GM19025 (cell line): ENCODE measurements around the gene KRT27.
"Not testable (repeated sequence)": the region's sequence is repeated elsewhere in the genome, so short reads cannot be mapped to it uniquely, and the experiment has no call there.

Experiments used
- ATAC-seq: cut with Tn5 transposase; IDR thresholded peaks from one replicate; pipeline ENCODE4 v1.9.1; 2021; ENCODE audit warnings: mild to moderate bottlenecking, low read depth, moderate library complexity; ENCODE audit not compliant: unreplicated experiment

Gene KRT27

GRCh38 chr17:40763752-40764151 is 18.6 kb downstream of the KRT27 start:
- no peak for ATAC-seq

DNA sequence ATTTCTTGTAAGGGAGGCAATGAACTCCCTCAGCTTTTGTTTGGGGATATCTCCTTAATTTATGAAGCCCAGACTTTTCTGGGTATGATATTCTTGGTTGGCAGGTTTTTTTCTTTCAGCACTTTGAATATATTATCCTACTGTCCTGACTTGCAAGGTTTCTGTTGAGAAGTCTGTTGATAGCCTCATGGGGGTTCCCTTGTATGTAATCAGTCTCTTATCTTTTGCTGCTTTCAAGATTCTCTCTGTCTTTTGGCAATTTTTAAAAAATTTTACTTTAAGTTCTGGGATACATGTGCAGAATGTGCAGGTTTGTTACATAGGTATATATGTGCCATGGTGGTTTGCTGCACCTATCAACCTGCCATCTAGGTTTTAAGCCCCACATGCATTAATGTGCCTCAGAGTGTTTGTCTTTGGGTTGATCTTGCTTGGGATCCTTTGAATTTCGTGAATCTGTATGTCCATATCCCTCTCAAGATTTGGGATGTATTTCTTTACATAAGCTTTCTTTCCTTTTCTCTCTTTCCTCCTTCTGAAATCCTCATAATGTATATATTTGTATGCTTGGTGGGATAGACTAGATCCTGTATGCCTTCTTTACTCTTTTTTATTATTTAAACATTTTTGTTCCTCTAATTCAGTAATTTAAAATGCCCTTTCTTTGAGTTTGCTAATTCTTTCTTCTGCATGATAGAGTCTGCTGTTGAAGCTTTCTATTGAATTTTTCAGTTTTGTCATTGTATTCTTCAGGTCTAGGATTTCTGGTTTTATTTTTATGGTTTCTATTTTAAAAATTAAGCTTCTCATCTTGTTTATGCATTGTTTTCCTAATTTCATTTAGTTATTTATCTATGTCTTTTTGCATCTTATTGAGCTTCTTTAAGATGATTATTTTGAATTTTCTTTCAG is 22.0 kb downstream of the KRT27 start:
- no peak for ATAC-seq

- ATAC-seq: no peak
Observed at GRCh38 chr17:40755231-40755630, 27.1 kb downstream of the KRT27 start, which contains the start of gene KRT25. Gene KRT25, minus strand, starts transcription at chr17:40755331. Its CDS starts 60 bp downstream, at chr17:40755271.

- no peak for ATAC-seq
Observed at GRCh38 chr17:40753804-40754203, 28.5 kb downstream of the KRT27 start.

GRCh38 chr17:40751065-40751464 is 31.3 kb downstream of the KRT27 start:
- ATAC-seq: no peak

GRCh38 chr17:40750391-40750790 is 32.0 kb downstream of the KRT27 start:
- ATAC-seq: no peak

DNA sequence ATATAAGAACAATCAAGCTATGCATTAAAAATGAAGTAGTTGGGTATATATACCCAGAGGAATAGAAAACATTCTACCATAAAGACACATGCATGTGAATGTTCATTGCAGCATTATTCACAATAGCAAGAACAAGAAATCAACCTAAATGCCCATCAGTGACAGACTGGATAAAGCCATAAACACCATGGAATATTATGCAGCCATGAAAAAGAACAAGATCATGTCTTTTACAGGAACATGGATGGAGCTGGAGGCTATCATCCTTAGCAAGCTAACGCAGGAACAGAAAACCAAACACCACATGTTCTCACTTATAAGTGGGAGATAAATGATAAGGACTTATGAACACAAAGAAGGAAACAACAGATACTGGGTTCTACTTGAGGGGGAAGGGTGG is 33.7 kb downstream of the KRT27 start:
- ATAC-seq: not testable (repeated sequence)

GRCh38 chr17:40738553-40738952 is 43.8 kb downstream of the KRT27 start:
- ATAC-seq: no peak

GRCh38 chr17:40735016-40735415 is 47.3 kb downstream of the KRT27 start:
- ATAC-seq: no peak

DNA sequence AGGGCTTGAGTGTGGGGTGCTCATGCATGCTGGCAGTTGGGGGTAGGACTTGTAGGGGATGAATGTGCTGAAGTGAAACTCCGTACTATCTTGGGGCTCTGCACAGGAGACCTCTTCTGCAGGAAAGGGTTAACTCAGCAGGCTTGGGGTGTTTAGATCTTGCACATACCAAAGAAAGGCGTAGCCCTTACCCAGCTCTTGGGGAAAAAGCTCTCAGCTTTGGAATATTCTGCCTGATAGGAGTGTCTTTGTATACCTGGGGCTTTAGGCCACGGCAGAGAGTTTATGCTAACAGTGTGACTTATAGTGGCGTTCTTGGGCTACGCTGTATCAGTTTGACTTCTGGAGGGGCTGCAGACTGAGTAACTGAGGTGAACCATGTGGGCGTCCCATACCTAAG is 48.3 kb downstream of the KRT27 start:
- ATAC-seq: no peak

DNA sequence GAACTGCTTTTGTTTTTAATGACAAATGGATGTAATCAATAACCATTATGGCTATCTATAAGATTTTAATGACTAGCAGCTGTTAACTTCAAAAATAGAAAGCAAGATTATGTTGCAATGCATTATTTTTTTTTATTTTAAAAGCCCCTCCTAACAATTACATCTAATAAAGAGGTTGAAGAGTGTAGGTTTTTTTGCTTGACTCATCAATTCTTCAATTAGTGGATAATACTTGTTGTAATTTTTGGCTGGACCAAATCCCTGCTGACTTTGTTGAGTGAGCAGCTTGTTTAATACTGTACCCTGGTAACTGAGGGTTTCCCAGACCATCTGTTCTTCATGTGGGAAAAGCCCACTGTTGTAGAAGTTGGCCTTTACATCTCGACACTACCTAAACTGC is 51.4 kb downstream of the KRT27 start:
- ATAC-seq: no peak

GRCh38 chr17:40727447-40728231 is 54.7 kb downstream of the KRT27 start:
- no peak for ATAC-seq

DNA sequence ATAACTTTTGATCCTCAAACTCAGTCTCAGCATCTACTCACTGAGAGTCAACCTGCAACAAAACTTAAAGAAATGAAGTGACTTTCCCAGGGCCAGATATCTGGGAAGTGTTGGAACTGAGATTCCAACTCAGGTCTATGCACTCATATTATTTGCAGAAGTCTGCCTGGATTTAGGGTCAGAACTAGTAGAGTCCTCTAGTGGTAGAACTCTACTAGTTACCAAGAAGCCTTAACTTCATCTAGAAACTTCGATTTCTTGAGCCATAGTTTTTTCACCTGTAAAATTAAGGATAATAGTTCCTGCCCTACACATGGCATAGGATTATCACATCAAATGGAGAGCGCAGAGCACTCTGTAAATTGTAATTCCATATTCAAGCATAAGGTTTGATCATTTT is 55.4 kb downstream of the KRT27 start:
- no peak for ATAC-seq
